Heart right ventricle (tissue), 16 donors: Measurements from ENCODE around the gene PI4KB. TPM values are rescaled to one million over a fixed set of nuclear protein-coding genes. Genes with fewer than 3 reads are reported as not detected.

ENCODE experiments used
- ATAC-seq, 8 donors: fragments of 200-7000 bp; cut with Tn5 transposase; one replicate each; pipeline ENCODE4 v1.9.1; 2020; ENCODE audit warnings: mild to moderate bottlenecking in 8 of 8, moderate library complexity in 8 of 8, moderate number of reproducible peaks in 1 of 8
- DNase-seq, 2 donors: peaks; one replicate each; pipeline ENCODE4 v3.0.0-alpha.2; 2020
- H3K27ac ChIP-seq, 10 donors: fragments of 200-600 bp; sonication (generic) in 2 of 10; one replicate each; pipeline versions ENCODE4 v1.5.0 to v1.8.0; 2020 to 2022; ENCODE audit warnings: mild to moderate bottlenecking in 3 of 10
- H3K27me3 ChIP-seq, 7 donors: fragments of 200-600 bp; one replicate each; pipeline ENCODE4 v1.8.0; 2021 to 2022; ENCODE audit warnings: mild to moderate bottlenecking in 2 of 7
- H3K36me3 ChIP-seq, 9 donors: fragments of 200-600 bp; sonication (generic) in 1 of 9; one replicate each; pipeline versions ENCODE4 v1.5.0 to v1.8.0; 2020 to 2022; ENCODE audit warnings: mild to moderate bottlenecking in 2 of 9
- H3K4me1 ChIP-seq, 9 donors: fragments of 200-600 bp; sonication (generic) in 1 of 9; one replicate each; pipeline versions ENCODE4 v1.5.0 to v1.8.0; 2020 to 2022; ENCODE audit warnings: mild to moderate bottlenecking in 4 of 9
- H3K4me3 ChIP-seq, 10 donors: fragments of 200-600 bp; sonication (generic) in 2 of 10; one replicate each; pipeline versions ENCODE4 v1.5.0 to v1.8.0; 2020 to 2022; ENCODE audit warnings: mild to moderate bottlenecking in 7 of 10, moderate library complexity in 2 of 10
- H3K9me3 ChIP-seq, 11 donors: fragments of 200-600 bp in 10 of 11; sonication (generic) in 2 of 11; one replicate each; pipeline versions ENCODE4 v1.5.0 to v1.8.0; 2013 to 2022; ENCODE audit warnings: mild to moderate bottlenecking in 2 of 11, control low read depth in 1 of 11, moderate library complexity in 1 of 11
- WGBS, 2 donors: extraction: QIAGEN DNeasy Blood & Tissue Kit; methylation state at CpG; one replicate each; pipeline ENCODE4 v1.1.7; 2013; ENCODE audit warnings: inconsistent platforms in 1 of 2; 5-methylcytosine and 5-hydroxymethylcytosine counted together
- intact Hi-C, 10 donors: fragments of 100-400 bp; cut with DNase I; formaldehyde crosslinking; loops; one replicate each; pipeline versions ENCODE4 v1.11.1 to v1.14.2; 2022
- polyA plus RNA-seq, 2 donors: library from polyadenylated mRNA; stranded (reverse); fragments of 200-250 nt; gene quantifications; one replicate each; pipeline ENCODE4 v1.2.3, GENCODE V29; 2013
- total RNA-seq, 10 donors: library from RNA; stranded (reverse); fragmentation: NEBNext Ultra II Directional in 3 of 10; extraction: Animal tissue kit (Norgen Biotek cat#: 25700) in 3 of 10; gene quantifications; one replicate each; pipeline versions ENCODE4 v1.2.1 to v1.2.4, GENCODE V29; 2021 to 2023
- TF ChIP-seq, protein P1 (sequence below), 9 donors: fragments of 200-600 bp; sonication (generic) in 2 of 9; IDR thresholded peaks; one replicate each; pipeline versions ENCODE4 v1.5.0 to v1.8.0; 2021 to 2022; ENCODE audit warnings: antibody characterized with exemption in 9 of 9, mild to moderate bottlenecking in 5 of 9, moderate library complexity in 1 of 9
- donor health status: Arrhythmogenic right ventricular cardiomyopathy.
- donor health status: ischemic (EF 13 %, LVEDD 7.1; RV severe dilation, severe dysfunction).
- donor health status: healthy with polysubstance abuse.
- donor health status: DM: no; HTN: yes; CAD: no.
- donor health status: DM: no; HTN: no; CAD: no.
- donor health status: ischemic (EF 25% LVEDD 6.9; RV normal size, moderate dysfunction).
- donor health status: ischemic (EF 25% LVEDD 5.7; RV mildly dilated, moderate dysfunction).
- donor health status: healthy.
- donor health status: DM: yes; HTN: yes; CAD: no.
- donor health status: Ischemic cardiomyopathy.
- donor health status: ischemic (EF 35%, LVEDD 5.7; RV mildly dilated, moderate dysfunction).
- donor health status: nonischemic (EF 11% LVEDD 7.7; RV severe dilation, severe dysfunction).
- donor health status: DM: yes; HTN: yes; CAD: no.
- donor health status: PGD.
- donor health status: ischemic (EF 29% LVEDD 5.4; RV normal size, mild dysfunction).
- donor health status: nonischemic (EF 23%, LVEDD 6.1; RV moderate dilation, normal function).

PI4KB gene
- total and polyA plus RNA-seq, 12 donors, result 17.6 to 52.1 (median 40.2) TPM

DNA sequence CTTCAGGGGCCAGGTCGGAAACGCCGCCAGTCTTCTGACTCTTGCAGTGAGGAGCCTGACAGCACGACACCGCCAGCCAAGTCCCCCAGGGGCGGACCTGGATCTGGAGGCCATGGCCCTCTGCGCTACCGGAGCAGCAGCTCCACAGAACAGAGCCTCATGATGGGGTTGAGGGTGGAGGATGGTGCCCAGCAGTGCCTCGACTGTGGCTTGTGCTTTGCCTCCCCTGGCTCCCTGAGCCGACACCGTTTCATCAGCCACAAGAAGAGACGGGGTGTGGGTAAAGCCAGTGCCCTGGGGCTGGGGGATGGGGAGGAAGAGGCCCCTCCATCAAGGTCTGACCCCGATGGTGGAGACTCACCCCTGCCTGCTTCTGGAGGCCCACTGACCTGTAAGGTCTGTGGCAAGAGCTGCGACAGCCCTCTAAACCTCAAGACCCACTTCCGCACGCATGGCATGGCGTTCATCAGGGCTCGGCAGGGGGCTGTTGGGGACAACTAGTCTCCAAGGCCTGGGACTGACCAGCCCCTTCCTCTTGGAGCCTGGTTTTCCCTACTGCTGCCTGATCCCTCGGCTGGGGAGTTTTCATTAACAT lies 36.4 kb downstream of the PI4KB start:
- no peak for DNase-seq
- Histone ChIP-seq H3K27ac (no peak overlapping the region), H3K9me3 (no peaks in the 10 kb centered on the region), H3K4me3 (no peak overlapping the region), H3K36me3 (peaks cover 0 to 100% (median 90%) of the 10 kb centered on the region in 9 donors), H3K27me3 (no peaks in the 10 kb centered on the region), H3K4me1 (peaks cover 0 to 7% (median 0%) of the 10 kb centered on the region in 9 donors)
- peak in 1 of 8 donors; percentile 3 for ATAC-seq
- 82 to 83% methylated on average over 19 of the region's 19 CpGs for WGBS, 2 donors
- intact Hi-C loops, result no loop called here
- TF ChIP-seq, protein P1, sequence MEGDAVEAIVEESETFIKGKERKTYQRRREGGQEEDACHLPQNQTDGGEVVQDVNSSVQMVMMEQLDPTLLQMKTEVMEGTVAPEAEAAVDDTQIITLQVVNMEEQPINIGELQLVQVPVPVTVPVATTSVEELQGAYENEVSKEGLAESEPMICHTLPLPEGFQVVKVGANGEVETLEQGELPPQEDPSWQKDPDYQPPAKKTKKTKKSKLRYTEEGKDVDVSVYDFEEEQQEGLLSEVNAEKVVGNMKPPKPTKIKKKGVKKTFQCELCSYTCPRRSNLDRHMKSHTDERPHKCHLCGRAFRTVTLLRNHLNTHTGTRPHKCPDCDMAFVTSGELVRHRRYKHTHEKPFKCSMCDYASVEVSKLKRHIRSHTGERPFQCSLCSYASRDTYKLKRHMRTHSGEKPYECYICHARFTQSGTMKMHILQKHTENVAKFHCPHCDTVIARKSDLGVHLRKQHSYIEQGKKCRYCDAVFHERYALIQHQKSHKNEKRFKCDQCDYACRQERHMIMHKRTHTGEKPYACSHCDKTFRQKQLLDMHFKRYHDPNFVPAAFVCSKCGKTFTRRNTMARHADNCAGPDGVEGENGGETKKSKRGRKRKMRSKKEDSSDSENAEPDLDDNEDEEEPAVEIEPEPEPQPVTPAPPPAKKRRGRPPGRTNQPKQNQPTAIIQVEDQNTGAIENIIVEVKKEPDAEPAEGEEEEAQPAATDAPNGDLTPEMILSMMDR (IDR thresholded peaks at IDR 0.05), result no peak

DNA sequence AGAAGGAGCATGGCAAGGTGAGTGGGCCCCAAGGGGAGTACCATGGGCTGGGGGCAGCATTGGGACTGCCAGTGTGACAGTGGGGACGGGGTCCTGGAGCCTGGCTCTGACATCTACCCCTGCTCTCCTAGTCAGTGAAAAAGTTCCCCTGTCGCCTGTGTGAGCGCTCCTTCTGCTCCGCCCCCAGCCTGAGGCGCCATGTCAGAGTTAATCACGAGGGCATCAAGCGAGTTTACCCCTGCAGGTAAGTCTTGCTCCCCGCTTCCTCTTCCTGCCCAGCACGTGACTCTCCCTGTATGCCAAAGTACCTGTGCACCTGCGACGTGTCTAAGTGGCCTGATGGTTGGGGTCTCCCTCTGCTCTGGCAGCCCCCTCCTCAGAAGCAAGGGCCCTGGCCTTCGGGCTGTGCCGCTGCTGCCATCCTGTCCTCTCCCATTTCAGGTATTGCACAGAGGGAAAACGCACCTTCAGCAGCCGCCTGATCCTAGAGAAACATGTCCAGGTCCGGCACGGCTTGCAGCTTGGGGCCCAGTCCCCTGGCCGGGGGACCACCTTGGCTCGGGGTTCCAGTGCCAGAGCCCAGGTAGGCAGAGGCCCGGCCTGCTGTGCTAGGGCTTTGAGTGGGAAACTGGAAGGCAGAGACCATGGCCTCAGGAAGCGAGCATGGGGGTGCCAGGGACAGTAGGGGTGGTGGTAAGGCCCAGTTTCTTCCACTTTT lies 37.1 kb downstream of the PI4KB start:
- Histone ChIP-seq H3K27ac (no peak overlapping the region), H3K4me3 (no peak overlapping the region), H3K4me1 (peaks cover 0 to 7% (median 0%) of the 10 kb centered on the region in 9 donors), H3K9me3 (no peaks in the 10 kb centered on the region), H3K36me3 (peaks cover 0 to 100% (median 85%) of the 10 kb centered on the region in 9 donors), H3K27me3 (no peaks in the 10 kb centered on the region)
- intact Hi-C loops, result loop anchor here in 1 of 10 donors (10.0 kb wide), 1 partner anchor 55 kb away; the partner anchor contains the start of gene RFX5
- DNase-seq (no peak), ATAC-seq (peak in 1 of 8 donors; percentile 9)
- WGBS, 2 donors, result 91% methylated on average over 21 of the region's 21 CpGs
- TF ChIP-seq, protein P1 (IDR thresholded peaks at IDR 0.05), result no peak

DNA sequence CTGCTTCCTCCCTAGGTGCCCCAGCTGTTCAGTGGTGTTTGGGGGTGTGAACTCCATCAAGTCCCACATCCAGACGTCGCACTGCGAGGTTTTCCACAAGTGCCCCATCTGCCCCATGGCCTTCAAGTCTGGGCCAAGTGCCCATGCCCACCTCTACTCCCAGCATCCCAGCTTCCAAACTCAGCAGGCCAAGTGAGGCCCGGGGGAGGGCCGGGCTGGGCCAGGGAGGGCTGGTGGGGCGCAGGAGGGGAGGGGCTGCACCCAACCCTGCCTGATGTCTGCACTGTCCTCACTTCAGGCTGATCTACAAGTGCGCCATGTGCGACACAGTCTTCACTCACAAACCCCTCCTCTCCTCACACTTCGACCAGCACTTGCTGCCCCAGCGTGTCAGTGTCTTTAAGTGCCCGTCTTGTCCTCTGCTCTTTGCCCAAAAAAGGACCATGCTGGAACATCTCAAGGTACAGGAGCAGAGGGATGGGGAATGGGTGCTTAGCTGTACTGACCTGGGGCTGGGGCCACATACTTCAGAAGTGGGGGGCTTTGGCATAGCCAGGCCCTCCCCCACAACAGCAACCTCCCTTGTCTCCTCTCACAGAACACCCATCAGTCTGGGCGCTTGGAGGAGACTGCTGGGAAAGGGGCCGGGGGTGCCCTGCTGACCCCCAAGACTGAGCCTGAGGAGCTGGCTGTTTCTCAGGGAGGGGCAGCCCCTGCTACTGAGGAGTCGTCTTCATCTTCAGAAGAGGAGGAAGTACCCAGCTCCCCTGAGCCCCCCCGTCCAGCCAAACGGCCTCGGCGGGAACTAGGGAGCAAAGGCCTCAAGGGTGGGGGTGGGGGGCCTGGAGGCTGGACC lies 37.9 kb downstream of the PI4KB start:
- no peak for DNase-seq
- H3K27ac ChIP-seq, result no peak overlapping the region
- 79 to 81% methylated on average over 18 of the region's 18 CpGs for WGBS, 2 donors

More for the DNA sequence above, 37.9 kb downstream of the PI4KB start:
- TF ChIP-seq, protein P1 (IDR thresholded peaks at IDR 0.05), result no peak
- ATAC-seq, result peak in 1 of 8 donors; percentile 10
- no peaks in the 10 kb centered on the region for H3K9me3 ChIP-seq
- peaks cover 0 to 10% (median 2%) of the 10 kb centered on the region in 9 donors for H3K4me1 ChIP-seq
- H3K4me3 ChIP-seq, result no peak overlapping the region
- no peaks in the 10 kb centered on the region for H3K27me3 ChIP-seq
- intact Hi-C loops, result loop anchor here in 1 of 10 donors (10.0 kb wide), 1 partner anchor 55 kb away; the partner anchor contains the start of gene RFX5
- H3K36me3 ChIP-seq, result peaks cover 0 to 97% (median 79%) of the 10 kb centered on the region in 9 donors
